Upper lobe of left lung (tissue), 4 donors: ENCODE measurements around the gene DTX1.

Experiments
- EP300 ChIP-seq, 4 donors: sonication (generic); formaldehyde crosslinking; IDR thresholded peaks; one replicate each; pipeline ENCODE4 v1.5.1; 2017; ENCODE audit warnings: antibody characterized with exemption in 4 of 4, control low read depth in 2 of 4
- POLR2A ChIP-seq, 4 donors: fragments of 450-650 bp; IDR thresholded peaks; one replicate each; pipeline ENCODE4 v1.5.1; 2016 to 2017; ENCODE audit warnings: antibody characterized with exemption in 4 of 4, mild to moderate bottlenecking in 2 of 4
- POLR2AphosphoS5 ChIP-seq, 2 donors: sonication (generic); formaldehyde crosslinking; IDR thresholded peaks; one replicate each; pipeline ENCODE4 v1.5.1; 2017; ENCODE audit warnings: antibody characterized with exemption in 2 of 2
- TF ChIP-seq, protein P1 (sequence below), 6 experiments: fragments of 450-650 bp in 4 of 6; fragments of 200-600 bp in 2 of 6; sonication (generic) in 2 of 6; IDR thresholded peaks; one replicate each; pipeline ENCODE4 v1.5.1; 2016 to 2019; ENCODE audit warnings: antibody characterized with exemption in 6 of 6

DNA sequence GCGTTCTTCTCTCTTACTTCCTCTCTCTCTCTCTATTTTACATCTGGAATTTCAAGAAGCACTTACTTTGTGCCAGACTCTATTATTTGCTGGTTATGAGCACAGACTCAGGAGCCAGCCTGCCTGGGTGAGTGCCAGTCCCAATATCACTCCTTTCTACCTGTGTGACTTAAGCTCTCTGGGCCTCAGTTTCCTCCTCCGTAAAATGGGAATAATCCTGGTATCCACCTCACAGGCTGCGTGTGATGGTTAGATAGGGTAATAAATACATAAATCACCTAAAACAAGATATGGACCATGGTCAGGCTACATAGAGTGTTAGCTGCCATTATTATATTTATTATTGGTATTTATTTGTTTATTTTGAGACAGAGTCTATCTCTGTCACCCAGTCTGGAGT lies 54.7 kb downstream of the DTX1 start:
- TF ChIP-seq, protein P1, sequence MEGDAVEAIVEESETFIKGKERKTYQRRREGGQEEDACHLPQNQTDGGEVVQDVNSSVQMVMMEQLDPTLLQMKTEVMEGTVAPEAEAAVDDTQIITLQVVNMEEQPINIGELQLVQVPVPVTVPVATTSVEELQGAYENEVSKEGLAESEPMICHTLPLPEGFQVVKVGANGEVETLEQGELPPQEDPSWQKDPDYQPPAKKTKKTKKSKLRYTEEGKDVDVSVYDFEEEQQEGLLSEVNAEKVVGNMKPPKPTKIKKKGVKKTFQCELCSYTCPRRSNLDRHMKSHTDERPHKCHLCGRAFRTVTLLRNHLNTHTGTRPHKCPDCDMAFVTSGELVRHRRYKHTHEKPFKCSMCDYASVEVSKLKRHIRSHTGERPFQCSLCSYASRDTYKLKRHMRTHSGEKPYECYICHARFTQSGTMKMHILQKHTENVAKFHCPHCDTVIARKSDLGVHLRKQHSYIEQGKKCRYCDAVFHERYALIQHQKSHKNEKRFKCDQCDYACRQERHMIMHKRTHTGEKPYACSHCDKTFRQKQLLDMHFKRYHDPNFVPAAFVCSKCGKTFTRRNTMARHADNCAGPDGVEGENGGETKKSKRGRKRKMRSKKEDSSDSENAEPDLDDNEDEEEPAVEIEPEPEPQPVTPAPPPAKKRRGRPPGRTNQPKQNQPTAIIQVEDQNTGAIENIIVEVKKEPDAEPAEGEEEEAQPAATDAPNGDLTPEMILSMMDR (IDR thresholded peaks at IDR 0.05), result no peak
- no peak for TF ChIP-seq POLR2A (IDR thresholded peaks at IDR 0.05)
- no peak for TF ChIP-seq POLR2AphosphoS5 (IDR thresholded peaks at IDR 0.05)
- no peak for TF ChIP-seq EP300 (IDR thresholded peaks at IDR 0.05)
